Measurements from ENCODE around the gene ATP1B3.
"Not testable (repeated sequence)": the region's sequence is repeated elsewhere in the genome, so short reads cannot be mapped to it uniquely, and the experiment has no call there.

The ATP1B3 gene

GRCh38 chr3:141950572-141951493 is 74.4 kb downstream of the ATP1B3 start:
- DNase-seq = no peak

GRCh38 chr3:141952611-141953010 is 76.2 kb downstream of the ATP1B3 start:
- DNase-seq = no peak

GRCh38 chr3:141955175-141955574 is 78.7 kb downstream of the ATP1B3 start:
- no peak for DNase-seq

GRCh38 chr3:141959589-141960554 is 83.4 kb downstream of the ATP1B3 start:
- DNase-seq = no peak

GRCh38 chr3:141960731-141961130 is 84.3 kb downstream of the ATP1B3 start:
- DNase-seq = no peak

GRCh38 chr3:141963301-141963700 is 86.9 kb downstream of the ATP1B3 start:
- no peak for DNase-seq

- DNase-seq = no peak
Observed at GRCh38 chr3:141965471-141965870, 89.0 kb downstream of the ATP1B3 start.

- DNase-seq = no peak
Observed at GRCh38 chr3:141969711-141970110, 93.3 kb downstream of the ATP1B3 start.

- DNase-seq = no peak
Observed at GRCh38 chr3:141971571-141971970, 95.1 kb downstream of the ATP1B3 start.

- no peak for DNase-seq
Observed at GRCh38 chr3:141972399-141972798, 96.0 kb downstream of the ATP1B3 start.

GRCh38 chr3:141974777-141975176 is 98.3 kb downstream of the ATP1B3 start:
- not testable (repeated sequence) for DNase-seq

Measured in NCI-H1694 (cell line).